OCI-LY1 (cell line): ENCODE data around the gene TANGO6.

Experiments
- EZH2 ChIP-seq: fragments of 200-600 bp; sonication (generic), shearing (Covaris generic); IDR thresholded peaks from 2 replicates; pipeline ENCODE4 v1.8.0; 2017; ENCODE audit warnings: borderline replicate concordance, mixed run types, mild to moderate bottlenecking, antibody characterized with exemption, low read length, moderate library complexity, mixed read lengths
- TF ChIP-seq, protein P1 (sequence below): fragments of 200-600 bp; sonication (generic), shearing (Covaris generic); IDR thresholded peaks from 2 replicates; pipeline ENCODE4 v1.5.1; 2017; ENCODE audit warnings: mild to moderate bottlenecking, antibody characterized with exemption, low read length, moderate library complexity, mixed read lengths

DNA sequence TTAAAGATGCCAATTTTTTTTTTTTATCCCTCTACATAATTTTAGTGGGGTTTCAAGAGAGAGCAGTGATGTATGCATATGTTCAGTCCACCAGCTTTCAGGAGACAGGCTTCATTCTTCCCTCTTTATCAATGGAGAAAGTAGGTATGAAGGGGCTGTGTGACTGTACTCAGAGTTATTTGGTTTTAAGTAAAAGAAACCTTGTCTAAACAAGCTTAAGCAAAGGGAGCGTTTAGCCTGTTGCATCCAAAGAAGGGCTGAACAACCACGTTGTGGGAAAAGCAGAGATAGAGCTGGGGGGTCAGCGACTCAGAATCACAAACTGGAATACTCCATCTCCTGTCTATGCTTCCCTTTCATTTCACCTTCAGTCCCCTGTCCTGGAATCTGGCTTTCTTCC lies 211.7 kb downstream of the TANGO6 start:
- TF ChIP-seq, protein P1, sequence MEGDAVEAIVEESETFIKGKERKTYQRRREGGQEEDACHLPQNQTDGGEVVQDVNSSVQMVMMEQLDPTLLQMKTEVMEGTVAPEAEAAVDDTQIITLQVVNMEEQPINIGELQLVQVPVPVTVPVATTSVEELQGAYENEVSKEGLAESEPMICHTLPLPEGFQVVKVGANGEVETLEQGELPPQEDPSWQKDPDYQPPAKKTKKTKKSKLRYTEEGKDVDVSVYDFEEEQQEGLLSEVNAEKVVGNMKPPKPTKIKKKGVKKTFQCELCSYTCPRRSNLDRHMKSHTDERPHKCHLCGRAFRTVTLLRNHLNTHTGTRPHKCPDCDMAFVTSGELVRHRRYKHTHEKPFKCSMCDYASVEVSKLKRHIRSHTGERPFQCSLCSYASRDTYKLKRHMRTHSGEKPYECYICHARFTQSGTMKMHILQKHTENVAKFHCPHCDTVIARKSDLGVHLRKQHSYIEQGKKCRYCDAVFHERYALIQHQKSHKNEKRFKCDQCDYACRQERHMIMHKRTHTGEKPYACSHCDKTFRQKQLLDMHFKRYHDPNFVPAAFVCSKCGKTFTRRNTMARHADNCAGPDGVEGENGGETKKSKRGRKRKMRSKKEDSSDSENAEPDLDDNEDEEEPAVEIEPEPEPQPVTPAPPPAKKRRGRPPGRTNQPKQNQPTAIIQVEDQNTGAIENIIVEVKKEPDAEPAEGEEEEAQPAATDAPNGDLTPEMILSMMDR, result no peak
- no peak for TF ChIP-seq EZH2
